LHCN-M2 (cell line): ENCODE measurements around the gene ILDR1. TPM values are rescaled to one million over a fixed set of nuclear protein-coding genes. Genes with fewer than 3 reads are reported as not detected.
"Not testable (repeated sequence)": the region's sequence is repeated elsewhere in the genome, so short reads cannot be mapped to it uniquely, and the experiment has no call there.

Source experiments
- DNase-seq: peaks from one replicate; pipeline ENCODE4 v3.0.0-alpha.2; 2012; ENCODE audit warnings: low read depth
- polyA plus RNA-seq: library from polyadenylated mRNA; unstranded; fragments of >200 nt; gene quantifications from one replicate; pipeline ENCODE4 v1.2.1, GENCODE V29; 2012; ENCODE audit warnings: missing spikeins
- total RNA-seq: library from RNA; depleted of rRNA; stranded (reverse); fragments of >200 nt; gene quantifications from 2 replicates; pipeline ENCODE4 v1.2.3, GENCODE V29; 2014; rRNA removed

Gene ILDR1
- total RNA-seq: not detected in 2 replicates
- polyA plus RNA-seq: not detected

GRCh38 chr3:122021811-122022401 lies at the start of gene ILDR1:
Gene ILDR1 (minus strand): TSS chr3:122022247. CDS start chr3:122022077, 170 bp downstream.
- DNase-seq: no peak

DNA sequence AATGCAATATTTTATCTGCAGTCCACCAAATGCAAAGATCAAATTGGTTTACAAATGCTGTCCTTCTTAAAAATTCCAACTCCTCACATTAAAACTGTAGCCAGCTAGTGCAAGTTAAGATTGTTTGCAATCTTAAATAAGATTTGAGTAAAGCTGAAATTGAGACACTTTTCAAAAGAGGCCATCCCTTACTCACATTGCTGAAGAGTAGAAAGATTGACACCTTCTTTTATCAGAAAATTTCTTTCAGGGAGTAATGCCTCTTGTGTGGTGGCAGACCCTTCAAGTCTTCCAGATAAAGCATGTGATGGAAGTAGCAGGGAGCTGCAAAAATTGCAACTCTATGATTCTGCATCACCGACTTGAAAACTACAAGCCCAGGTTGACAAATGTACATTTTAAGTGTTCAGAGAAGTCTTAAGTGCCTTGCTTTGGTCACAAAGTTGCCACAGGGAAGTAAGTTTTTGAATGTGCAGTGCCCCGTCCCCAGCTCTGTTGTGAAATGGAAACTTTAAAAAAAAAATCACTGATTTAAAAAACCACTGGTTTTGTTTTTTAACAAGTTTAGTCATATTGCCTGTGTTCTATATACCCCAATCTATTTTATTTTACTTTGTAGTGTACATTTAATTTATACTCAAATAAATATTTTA lies 45.7 kb upstream of the ILDR1 start:
- DNase-seq: no peak

DNA sequence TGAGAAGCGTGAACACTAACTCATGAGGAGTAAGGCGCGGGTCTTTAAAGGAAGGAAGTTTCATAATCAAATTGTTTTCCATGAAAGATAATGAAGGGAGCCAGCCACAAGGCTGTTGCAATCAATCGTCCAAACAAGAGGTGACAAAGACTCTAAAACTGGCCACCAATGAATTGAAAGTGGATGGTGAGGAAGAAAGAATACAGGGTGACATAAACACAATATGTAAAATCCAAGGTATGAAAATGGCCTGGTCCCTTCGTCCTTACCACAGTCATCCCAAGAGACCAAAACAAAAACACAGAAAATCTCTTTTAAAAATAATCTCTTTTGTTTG lies 45.1 kb upstream of the ILDR1 start:
- no peak for DNase-seq

DNA sequence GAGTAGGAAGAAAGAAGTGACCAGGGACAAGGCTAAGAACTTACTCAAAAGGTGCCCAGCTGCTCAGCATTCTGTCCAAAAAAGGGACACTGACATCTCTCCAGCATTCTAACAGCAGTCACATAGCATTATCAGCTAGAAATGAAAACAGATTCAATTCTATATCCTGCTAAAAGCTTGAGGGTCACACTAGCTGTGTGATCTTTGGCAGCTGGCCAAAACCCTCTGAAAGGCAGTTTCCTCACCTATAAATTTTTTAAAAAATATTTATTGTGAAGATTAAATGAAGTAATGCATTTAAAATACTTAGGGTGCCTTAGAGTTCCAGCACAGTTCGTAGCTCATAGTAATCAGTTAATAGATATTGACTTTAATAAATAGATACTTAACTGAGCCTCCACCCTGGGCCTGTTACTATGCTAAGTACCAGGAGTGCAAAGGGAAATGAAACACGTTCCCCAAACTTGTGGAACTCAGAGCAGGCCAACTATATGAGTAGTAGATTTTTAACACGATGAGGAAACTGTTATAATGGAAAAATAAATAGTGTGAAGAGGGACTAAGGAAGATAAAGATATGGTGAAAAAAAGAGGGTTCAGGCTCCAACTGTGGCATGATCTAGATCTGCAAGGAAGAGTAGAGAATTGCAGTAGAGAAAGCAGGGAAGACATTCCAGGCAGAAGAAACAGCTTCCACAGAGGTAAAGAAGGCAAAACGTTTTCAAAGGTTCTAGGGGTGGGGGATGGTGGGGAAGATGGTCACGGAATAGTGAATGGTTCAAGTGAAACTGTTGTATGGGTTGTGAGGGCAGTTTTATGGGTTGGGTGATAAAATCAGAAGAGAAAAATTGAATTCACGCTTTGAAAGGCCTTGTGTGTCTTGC lies 44.5 kb upstream of the ILDR1 start:
- no peak for DNase-seq

GRCh38 chr3:122064326-122064725 lies 42.3 kb upstream of the ILDR1 start:
- no peak for DNase-seq

- DNase-seq: no peak
These were observed 41.9 kb upstream of the ILDR1 start for GRCh38 chr3:122063908-122064307.

GRCh38 chr3:122060040-122060698 lies 38.1 kb upstream of the ILDR1 start:
- DNase-seq: no peak

- DNase-seq: no peak
These were observed 36.2 kb upstream of the ILDR1 start for GRCh38 chr3:122058294-122058693.

DNA sequence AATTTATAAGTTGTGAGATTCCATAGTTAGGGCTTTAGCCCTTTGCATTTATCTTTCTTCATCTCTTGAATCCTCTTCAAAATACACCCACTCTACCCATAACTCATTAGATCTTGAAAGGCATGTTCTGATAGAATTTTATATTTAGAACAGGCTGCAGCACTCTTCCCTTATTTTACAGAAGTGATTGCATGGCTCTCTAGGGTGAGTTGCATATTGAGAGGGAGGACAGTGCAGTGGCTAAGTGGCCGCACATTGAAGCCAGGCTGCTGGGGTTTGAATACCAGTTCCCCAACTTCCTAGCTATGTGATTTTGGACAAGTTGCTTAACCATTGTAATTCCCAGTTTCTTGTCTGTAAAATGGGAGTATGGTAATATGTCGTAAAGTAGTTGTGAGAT lies 35.6 kb upstream of the ILDR1 start:
- DNase-seq: no peak

DNA sequence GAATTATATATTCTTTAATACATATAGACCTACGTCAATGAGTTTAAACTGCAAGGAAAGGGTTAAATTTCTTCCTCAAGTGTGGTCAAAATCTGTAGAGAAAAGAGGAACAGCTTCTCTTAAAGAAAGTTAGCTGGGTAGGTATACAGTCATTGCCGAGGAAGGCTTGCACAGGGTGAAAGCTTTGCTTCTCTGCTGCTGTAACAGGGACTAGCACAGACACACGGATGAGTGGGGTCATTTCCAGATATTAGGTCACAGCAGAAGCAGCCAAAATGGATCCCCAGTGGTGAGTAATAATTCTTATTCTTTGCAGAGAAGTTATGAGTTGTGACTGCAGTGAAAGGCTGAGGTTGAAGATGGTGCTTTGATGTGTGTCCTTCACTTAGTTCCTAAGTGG lies 33.2 kb upstream of the ILDR1 start, which contains the start of gene CD86:
CD86 (plus strand) TSS at position 148 of the 400 bp plus-strand sequence; CDS start at position 276, 128 bp downstream.
- DNase-seq: no peak

DNA sequence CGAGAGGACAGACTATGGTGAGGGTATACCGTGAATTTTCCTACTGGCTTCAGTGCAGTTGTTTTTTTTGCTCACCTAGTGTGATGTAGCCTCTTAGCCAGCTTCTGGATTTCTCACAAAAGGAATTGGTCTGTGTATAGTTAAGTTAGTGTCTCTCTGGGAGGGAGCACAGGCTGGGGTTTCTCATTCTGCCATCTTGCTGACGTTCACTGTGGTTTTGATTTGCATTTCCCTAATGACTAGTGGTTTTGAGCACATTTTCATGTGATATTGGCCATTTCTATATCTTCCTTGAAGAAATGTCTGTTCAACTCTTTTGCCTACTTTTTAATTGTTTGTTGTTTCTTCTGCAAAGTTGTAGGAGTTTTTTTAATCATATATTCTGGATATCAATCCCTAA lies 30.9 kb upstream of the ILDR1 start:
- no peak for DNase-seq

DNA sequence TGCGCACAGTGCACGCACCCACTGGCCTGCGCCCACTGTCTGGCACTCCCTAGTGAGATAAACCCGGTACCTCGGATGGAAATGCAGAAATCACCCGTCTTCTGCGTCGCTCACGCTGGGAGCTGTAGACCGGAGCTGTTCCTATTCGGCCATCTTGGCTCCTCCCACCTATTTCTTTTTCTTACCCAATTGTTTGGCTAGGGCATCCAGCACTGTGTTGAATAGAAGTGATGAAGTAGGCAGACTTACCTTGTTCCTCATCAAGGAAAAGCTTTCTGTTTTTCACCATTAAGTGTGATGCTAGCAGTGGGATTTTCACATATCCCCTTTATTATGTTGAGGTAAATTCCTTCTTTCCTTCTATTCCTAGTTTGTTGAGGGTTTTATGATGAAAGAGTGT lies 25.7 kb upstream of the ILDR1 start:
- DNase-seq: not testable (repeated sequence)

GRCh38 chr3:122047296-122047695 lies 25.2 kb upstream of the ILDR1 start:
- not testable (repeated sequence) for DNase-seq

DNA sequence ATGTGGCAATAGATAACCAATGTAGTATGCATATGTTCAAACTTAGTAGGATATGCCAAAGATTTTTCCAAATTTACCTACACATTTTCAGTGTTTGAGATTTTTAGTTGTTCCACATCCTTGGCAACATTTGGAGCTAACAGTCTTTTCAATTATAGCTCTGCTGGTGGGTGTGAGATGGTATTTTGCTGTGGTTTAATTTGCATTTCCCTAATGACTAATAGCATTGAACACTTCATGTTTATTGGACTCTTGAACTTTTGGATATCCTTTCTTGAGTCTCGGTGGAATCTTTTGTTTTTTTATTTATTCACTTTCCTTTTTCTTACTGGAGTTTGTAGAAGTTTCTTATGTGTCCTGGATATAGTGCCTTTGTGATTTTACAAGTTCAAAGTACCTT lies 11.0 kb upstream of the ILDR1 start:
- no peak for DNase-seq

DNA sequence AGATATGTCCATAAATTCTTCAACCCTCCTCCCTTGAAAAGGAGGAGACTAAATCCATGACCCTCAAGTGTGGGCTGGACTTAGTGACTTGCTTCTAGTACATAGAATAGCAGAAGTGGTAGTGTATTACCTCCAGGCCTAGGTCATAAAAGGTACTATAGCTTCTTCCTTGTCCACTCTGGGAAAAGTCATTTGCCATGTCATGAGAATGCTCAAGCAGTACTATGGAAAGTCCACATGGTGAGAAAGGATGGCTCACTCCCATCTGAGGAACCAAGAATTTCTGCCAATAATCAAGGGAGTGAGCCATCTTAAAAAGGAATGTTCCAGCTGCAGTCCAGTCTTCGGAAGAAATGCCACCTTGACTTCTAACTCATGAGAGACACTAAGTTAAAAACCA lies 10.5 kb upstream of the ILDR1 start:
- no peak for DNase-seq

DNA sequence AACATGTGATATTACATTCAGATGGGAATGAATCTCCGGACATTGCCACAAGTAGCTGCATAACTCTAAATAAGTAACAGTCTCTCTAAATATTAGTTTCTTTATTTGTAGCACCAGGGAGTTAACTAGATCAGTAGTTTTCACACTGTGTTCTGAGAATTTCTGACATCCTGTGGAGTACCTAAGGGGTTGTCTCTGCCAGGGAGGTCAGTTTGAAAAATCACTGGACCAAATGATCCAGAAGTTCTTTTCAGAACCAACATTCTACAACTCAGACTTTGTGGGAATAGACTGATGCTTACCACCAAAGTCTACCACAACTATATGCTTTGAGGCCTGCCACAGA lies 9.0 kb upstream of the ILDR1 start:
- DNase-seq: no peak

- DNase-seq: peak; percentile 11
These were observed 8.5 kb upstream of the ILDR1 start for GRCh38 chr3:122030381-122031122.

- no peak for DNase-seq
These were observed 3.2 kb upstream of the ILDR1 start for GRCh38 chr3:122025296-122025695.

- DNase-seq: no peak
These were observed 2.8 kb upstream of the ILDR1 start for GRCh38 chr3:122024800-122025199.

GRCh38 chr3:122023335-122023910 lies 1.4 kb upstream of the ILDR1 start:
- no peak for DNase-seq

- DNase-seq: no peak
These were observed 1.0 kb downstream of the ILDR1 start for GRCh38 chr3:122021037-122021436.
